PC-3 (cell line): ENCODE data around the gene RHBDL2. TPM values are rescaled to one million over a fixed set of nuclear protein-coding genes. Genes with fewer than 3 reads are reported as not detected.
"Not testable (repeated sequence)": the region's sequence is repeated elsewhere in the genome, so short reads cannot be mapped to it uniquely, and the experiment has no call there.

Experiments
- ATAC-seq: fragments of 200-7000 bp; cut with Tn5 transposase; 2 replicates; pipeline ENCODE4 v1.9.1; 2020; ENCODE audit warnings: mild to moderate bottlenecking, moderate library complexity
- BruUV-seq: library from RNA; stranded (reverse); fragments of 400-500 nt; replicated peaks from 2 replicates; lab custom pipeline; 2021; lab: Mats Ljungman, UMichigan
- CTCF ChIA-PET: fragments of 300-600 bp; sonication (Branson Sonifier 250); formaldehyde crosslinking; loops from one replicate; lab custom pipeline; 2022; ENCODE audit warnings: antibody characterized with exemption; lab: Charles Lee
- POLR2A ChIA-PET: fragments of 300-600 bp; sonication (Branson Sonifier 250); formaldehyde crosslinking; loops from one replicate; lab custom pipeline; 2022; ENCODE audit warnings: antibody characterized with exemption; ENCODE audit not compliant: unreplicated experiment; lab: Charles Lee
- DNase-seq: peaks from one replicate; pipeline ENCODE4 v3.0.0-alpha.2; 2015
- H2AFZ ChIP-seq: fragments of 300-600 bp; sonication (generic); 2 replicates; pipeline ENCODE4 v1.6.0; 2016; ENCODE audit warnings: antibody characterized with exemption, low read length
- H3F3A ChIP-seq: fragments of 300-600 bp; sonication (generic); one replicate; pipeline ENCODE4 v1.6.0; 2017; ENCODE audit warnings: antibody characterized with exemption, low read length, control low read depth, mild to moderate bottlenecking; ENCODE audit not compliant: unreplicated experiment
- H3K27ac ChIP-seq: fragments of 300-600 bp; sonication (generic); 2 replicates; pipeline ENCODE4 v1.5.1; 2016; ENCODE audit warnings: mild to moderate bottlenecking, low read length
- H3K27me3 ChIP-seq: fragments of 300-600 bp; sonication (generic); 2 replicates; pipeline ENCODE4 v1.6.1; 2016; ENCODE audit warnings: low read length, mixed read lengths
- H3K36me3 ChIP-seq: fragments of 300-600 bp; sonication (generic); 2 replicates; pipeline ENCODE4 v1.6.1; 2016; ENCODE audit warnings: low read depth, mixed run types, low read length, mixed read lengths
- H3K4me1 ChIP-seq: fragments of 300-600 bp; sonication (generic); 2 replicates; pipeline ENCODE4 v1.5.1; 2016; ENCODE audit warnings: low read length; ENCODE audit not compliant: insufficient read depth
- H3K4me2 ChIP-seq: fragments of 300-600 bp; sonication (generic); 2 replicates; pipeline ENCODE4 v1.6.0; 2016; ENCODE audit warnings: low read length
- H3K4me3 ChIP-seq: fragments of 300-600 bp; sonication (generic); 2 replicates; pipeline ENCODE4 v1.5.1; 2016; ENCODE audit warnings: mild to moderate bottlenecking, low read length, mixed read lengths
- H3K79me2 ChIP-seq: fragments of 300-600 bp; sonication (generic); 2 replicates; pipeline ENCODE4 v1.6.1; 2017; ENCODE audit warnings: low read length, mixed read lengths
- H3K9ac ChIP-seq: fragments of 300-600 bp; sonication (generic); 2 replicates; pipeline ENCODE4 v1.6.0; 2016; ENCODE audit warnings: mild to moderate bottlenecking, low read length
- H3K9me2 ChIP-seq: fragments of 300-600 bp; sonication (generic); replicated peaks from 2 replicates; pipeline ENCODE4 v1.6.1; 2016; ENCODE audit warnings: mixed run types, low read length, mixed read lengths
- H3K9me3 ChIP-seq: fragments of 300-600 bp; sonication (generic); 2 replicates; pipeline ENCODE4 v1.6.1; 2016; ENCODE audit warnings: low read length, mixed read lengths
- H4K20me1 ChIP-seq: fragments of 300-600 bp; sonication (generic); 2 replicates; pipeline ENCODE4 v1.6.1; 2016; ENCODE audit warnings: low read length, mixed read lengths
- CTCF ChIP-seq: fragments of 300-600 bp; sonication (generic); conservative IDR thresholded peaks from 2 replicates; pipeline ENCODE4 v1.5.1; 2017; ENCODE audit warnings: antibody characterized with exemption, low read depth, mild to moderate bottlenecking, low read length
- EZH2 ChIP-seq: fragments of 300-600 bp; sonication (generic); IDR thresholded peaks from one replicate; pipeline ENCODE4 v1.6.1; 2017; ENCODE audit warnings: antibody characterized with exemption, mild to moderate bottlenecking, low read length; ENCODE audit not compliant: unreplicated experiment
- EZH2phosphoT487 ChIP-seq: fragments of 300-600 bp; sonication (generic); IDR thresholded peaks from 2 replicates; pipeline ENCODE4 v1.6.1; 2018; ENCODE audit warnings: mild to moderate bottlenecking, antibody characterized with exemption, low read length, borderline replicate concordance
- intact Hi-C: fragments of 100-400 bp; cut with micrococcal nuclease; formaldehyde crosslinking; loops from 2 replicates; pipeline ENCODE4 v1.9.0; 2023
- total RNA-seq: library from RNA; depleted of rRNA; stranded (reverse); fragments of >200 nt; gene quantifications from 2 replicates; pipeline ENCODE4 v1.2.3, GENCODE V29; 2014; rRNA removed

The RHBDL2 gene
- total RNA-seq, 1 experiment from 2014 or later, result 3.6 TPM

GRCh38 chr1:38839363-38839762, 102.3 kb downstream of the RHBDL2 start:
- no peak for TF ChIP-seq EZH2phosphoT487
- TF ChIP-seq CTCF, result no peak
- no peak for TF ChIP-seq EZH2
- Histone ChIP-seq H3K9me2 (no peaks in the 10 kb centered on the region), H3K27me3 (no peaks in the 10 kb centered on the region), H4K20me1 (no peaks in the 10 kb centered on the region), H3K9ac (no peak overlapping the region), H3K36me3 (peaks cover 11% of the 10 kb centered on the region; the same call in 1 of the 2 replicates), H3K27ac (no peak overlapping the region), H2AFZ (no peak overlapping the region), H3K9me3 (no peaks in the 10 kb centered on the region), H3K4me3 (no peak overlapping the region), H3K4me1 (no peaks in the 10 kb centered on the region), H3F3A (no peaks in the 10 kb centered on the region), H3K79me2 (no peaks in the 10 kb centered on the region), H3K4me2 (no peak overlapping the region)
- no TSS peak for BruUV-seq
- ChIA-PET CTCF (no interaction called here), POLR2A (no interaction called here)
- no peak for DNase-seq
- ATAC-seq, result no peak
- intact Hi-C loops, result no loop called here

- H3K79me2 ChIP-seq, BruUV-seq, ATAC-seq, H3K9ac ChIP-seq, H3K4me3 ChIP-seq, H2AFZ ChIP-seq, H3K9me2 ChIP-seq, POLR2A ChIA-PET, DNase-seq, H4K20me1 ChIP-seq, intact Hi-C loops, H3F3A ChIP-seq, H3K9me3 ChIP-seq, H3K27ac ChIP-seq, H3K4me2 ChIP-seq, H3K4me1 ChIP-seq: not testable (repeated sequence)
- peaks cover 12% of the 10 kb centered on the region; the same call in 1 of the 2 replicates for H3K27me3 ChIP-seq
- CTCF ChIA-PET, result interaction anchor here (1.1 kb wide), 1 partner anchor 806 kb away, joined by 6 read pairs; no protein-coding TSS in a partner anchor
- H3K36me3 ChIP-seq, result peaks cover 11% of the 10 kb centered on the region; the same call in 1 of the 2 replicates
Observed at GRCh38 chr1:38836316-38836715, 105.3 kb downstream of the RHBDL2 start.

Other genes starting within 250 kb of the RHBDL2 start
- gene RRAGC, start 82.1 kb downstream of the RHBDL2 start, total RNA-seq, result 7.0 and 10.0 TPM in 2 replicates
- gene MYCBP, start 68.5 kb downstream of the RHBDL2 start, total RNA-seq, result 16.8 and 20.3 TPM in 2 replicates
- 0.35 TPM in 1 of 2 replicates, not detected in the other for gene GJA9, start 60.2 kb downstream of the RHBDL2 start, total RNA-seq
- 58.6 and 77.3 TPM in 2 replicates for gene AKIRIN1, start 49.4 kb upstream of the RHBDL2 start, total RNA-seq
- gene NDUFS5, start 84.5 kb upstream of the RHBDL2 start, total RNA-seq, result 760 and 864 TPM in 2 replicates